GM21619 (cell line): Measurements from ENCODE around the gene C12orf57.

ENCODE experiments used
- ATAC-seq: cut with Tn5 transposase; IDR thresholded peaks from one replicate; pipeline ENCODE4 v1.9.1; 2021; ENCODE audit not compliant: unreplicated experiment

The C12orf57 gene

GRCh38 chr12:6952121-6952862 is 8.5 kb downstream of the C12orf57 start:
- ATAC-seq = no peak

GRCh38 chr12:6952863-6953441 is 9.1 kb downstream of the C12orf57 start:
- ATAC-seq = no peak

- ATAC-seq = peak; percentile 37
Observed at GRCh38 chr12:6953442-6954315, 9.9 kb downstream of the C12orf57 start.

- no peak for ATAC-seq
Observed at GRCh38 chr12:6954316-6955107, 10.7 kb downstream of the C12orf57 start.

- no peak for ATAC-seq
Observed at GRCh38 chr12:6955108-6956020, 11.5 kb downstream of the C12orf57 start.

GRCh38 chr12:6956021-6956727 is 12.4 kb downstream of the C12orf57 start:
- no peak for ATAC-seq

- no peak for ATAC-seq
Observed at GRCh38 chr12:6957151-6957701, 13.4 kb downstream of the C12orf57 start.

GRCh38 chr12:6957741-6958608 is 14.2 kb downstream of the C12orf57 start:
- no peak for ATAC-seq

GRCh38 chr12:6958609-6959057 is 14.8 kb downstream of the C12orf57 start:
- no peak for ATAC-seq

GRCh38 chr12:6959058-6959804 is 15.4 kb downstream of the C12orf57 start:
- ATAC-seq = peak; percentile 50

- no peak for ATAC-seq
Observed at GRCh38 chr12:6959805-6960592, 16.2 kb downstream of the C12orf57 start.

GRCh38 chr12:6960593-6961277 is 16.9 kb downstream of the C12orf57 start:
- no peak for ATAC-seq

GRCh38 chr12:6961278-6961694 is 17.5 kb downstream of the C12orf57 start:
- no peak for ATAC-seq

GRCh38 chr12:6961695-6962284 is 18.0 kb downstream of the C12orf57 start:
- no peak for ATAC-seq

GRCh38 chr12:6962285-6963015 is 18.6 kb downstream of the C12orf57 start:
- no peak for ATAC-seq
